ENCODE measurements around the gene ZNF428.
A peak's percentile ranks its signal among the peaks of the same experiment; 100 is the strongest.

ZNF428 gene

GRCh38 chr19:43619262-43620060, at the start of gene ZNF428:
ZNF428 (minus strand) TSS chr19:43619629; CDS start chr19:43614304, 5,325 bp downstream.
- Mint-ChIP-seq H3K4me3 (peak within 1 kb of the TSS; percentile 93), H3K36me3 (ENCODE audit: low read depth) (peaks cover 18% of the 10 kb centered on the region), H3K27ac (peak within 1 kb of the TSS; percentile 100), H3K27me3 (no peaks in the 10 kb centered on the region), H3K4me1 (ENCODE audit: low read depth) (peaks cover 29% of the 10 kb centered on the region), H3K9me3 (no peaks in the 10 kb centered on the region)
- DNase-seq, result peak; percentile 92

- no peaks in the 10 kb centered on the region for H3K27me3 Mint-ChIP-seq
- H3K27ac Mint-ChIP-seq, result peak overlapping the region; percentile 86
- no peaks in the 10 kb centered on the region for H3K9me3 Mint-ChIP-seq
- peaks cover 47% of the 10 kb centered on the region for H3K4me1 Mint-ChIP-seq (ENCODE audit: low read depth)
- peak; percentile 96 for DNase-seq
- peaks cover 11% of the 10 kb centered on the region for H3K36me3 Mint-ChIP-seq (ENCODE audit: low read depth)
- H3K4me3 Mint-ChIP-seq, result peak overlapping the region; percentile 80
Observed at GRCh38 chr19:43668406-43669109, 49.1 kb upstream of the ZNF428 start.

- H3K36me3 Mint-ChIP-seq (ENCODE audit: low read depth), result peaks cover 11% of the 10 kb centered on the region
- peaks cover 49% of the 10 kb centered on the region for H3K4me1 Mint-ChIP-seq (ENCODE audit: low read depth)
- H3K4me3 Mint-ChIP-seq, result peak overlapping the region; percentile 80
- H3K27ac Mint-ChIP-seq, result peak overlapping the region; percentile 86
- no peak for DNase-seq
- no peaks in the 10 kb centered on the region for H3K27me3 Mint-ChIP-seq
- H3K9me3 Mint-ChIP-seq, result no peaks in the 10 kb centered on the region
Observed at GRCh38 chr19:43667876-43668405, 48.5 kb upstream of the ZNF428 start.

- peaks cover 49% of the 10 kb centered on the region for H3K4me1 Mint-ChIP-seq (ENCODE audit: low read depth)
Observed at GRCh38 chr19:43667126-43667875, 47.9 kb upstream of the ZNF428 start.

GRCh38 chr19:43664018-43664417, 44.6 kb upstream of the ZNF428 start:
- H3K4me1 Mint-ChIP-seq (ENCODE audit: low read depth), result peaks cover 35% of the 10 kb centered on the region
- peak overlapping the region; percentile 67 for H3K27ac Mint-ChIP-seq
- H3K4me3 Mint-ChIP-seq, result no peak overlapping the region
- H3K27me3 Mint-ChIP-seq, result no peaks in the 10 kb centered on the region
- H3K9me3 Mint-ChIP-seq, result no peaks in the 10 kb centered on the region
- peaks cover 15% of the 10 kb centered on the region for H3K36me3 Mint-ChIP-seq (ENCODE audit: low read depth)
- DNase-seq, result no peak

More at GRCh38 chr19:43667126-43667875, 47.9 kb upstream of the ZNF428 start:
- peak overlapping the region; percentile 86 for H3K27ac Mint-ChIP-seq
- DNase-seq, result no peak
- H3K4me3 Mint-ChIP-seq, result peak overlapping the region; percentile 80
- H3K27me3 Mint-ChIP-seq, result no peaks in the 10 kb centered on the region
- no peaks in the 10 kb centered on the region for H3K9me3 Mint-ChIP-seq
- H3K36me3 Mint-ChIP-seq (ENCODE audit: low read depth), result peaks cover 13% of the 10 kb centered on the region

GRCh38 chr19:43662487-43662886, 43.1 kb upstream of the ZNF428 start:
- H3K36me3 Mint-ChIP-seq (ENCODE audit: low read depth), result peaks cover 14% of the 10 kb centered on the region
- H3K9me3 Mint-ChIP-seq, result peaks cover 5% of the 10 kb centered on the region

GRCh38 chr19:43660971-43661360, 41.5 kb upstream of the ZNF428 start:
- Mint-ChIP-seq H3K27me3 (no peaks in the 10 kb centered on the region), H3K36me3 (ENCODE audit: low read depth) (peaks cover 11% of the 10 kb centered on the region), H3K4me1 (ENCODE audit: low read depth) (peaks cover 16% of the 10 kb centered on the region), H3K4me3 (no peak overlapping the region), H3K9me3 (peaks cover 5% of the 10 kb centered on the region), H3K27ac (no peak overlapping the region)
- DNase-seq, result no peak

More at GRCh38 chr19:43662487-43662886, 43.1 kb upstream of the ZNF428 start:
- no peaks in the 10 kb centered on the region for H3K27me3 Mint-ChIP-seq
- H3K27ac Mint-ChIP-seq, result no peak overlapping the region
- no peak for DNase-seq
- H3K4me1 Mint-ChIP-seq (ENCODE audit: low read depth), result peaks cover 21% of the 10 kb centered on the region
- no peak overlapping the region for H3K4me3 Mint-ChIP-seq

- Mint-ChIP-seq H3K36me3 (ENCODE audit: low read depth) (peaks cover 16% of the 10 kb centered on the region), H3K4me3 (no peak overlapping the region), H3K9me3 (peaks cover 5% of the 10 kb centered on the region), H3K27ac (no peak overlapping the region), H3K4me1 (ENCODE audit: low read depth) (peaks cover 16% of the 10 kb centered on the region), H3K27me3 (no peaks in the 10 kb centered on the region)
- no peak for DNase-seq
Observed at GRCh38 chr19:43660301-43660970, 41.0 kb upstream of the ZNF428 start.

- no peak overlapping the region for H3K27ac Mint-ChIP-seq
- H3K4me1 Mint-ChIP-seq (ENCODE audit: low read depth), result peaks cover 2% of the 10 kb centered on the region
- H3K4me3 Mint-ChIP-seq, result no peak overlapping the region
- peaks cover 27% of the 10 kb centered on the region for H3K36me3 Mint-ChIP-seq (ENCODE audit: low read depth)
- peaks cover 5% of the 10 kb centered on the region for H3K9me3 Mint-ChIP-seq
- no peak for DNase-seq
- no peaks in the 10 kb centered on the region for H3K27me3 Mint-ChIP-seq
Observed at GRCh38 chr19:43658494-43658893, 39.1 kb upstream of the ZNF428 start.

GRCh38 chr19:43658001-43658400, 38.6 kb upstream of the ZNF428 start:
- no peak for DNase-seq
- Mint-ChIP-seq H3K4me3 (no peak overlapping the region), H3K9me3 (peaks cover 5% of the 10 kb centered on the region), H3K27ac (no peak overlapping the region), H3K36me3 (ENCODE audit: low read depth) (peaks cover 31% of the 10 kb centered on the region), H3K4me1 (ENCODE audit: low read depth) (no peaks in the 10 kb centered on the region), H3K27me3 (no peaks in the 10 kb centered on the region)

- no peaks in the 10 kb centered on the region for H3K27me3 Mint-ChIP-seq
- H3K4me1 Mint-ChIP-seq (ENCODE audit: low read depth), result no peaks in the 10 kb centered on the region
- no peak overlapping the region for H3K27ac Mint-ChIP-seq
- H3K4me3 Mint-ChIP-seq, result no peak overlapping the region
- peaks cover 34% of the 10 kb centered on the region for H3K36me3 Mint-ChIP-seq (ENCODE audit: low read depth)
- H3K9me3 Mint-ChIP-seq, result peaks cover 5% of the 10 kb centered on the region
- no peak for DNase-seq
Observed at GRCh38 chr19:43656436-43656835, 37.0 kb upstream of the ZNF428 start.

GRCh38 chr19:43652546-43652874, 33.1 kb upstream of the ZNF428 start:
- Mint-ChIP-seq H3K27me3 (no peaks in the 10 kb centered on the region), H3K9me3 (no peaks in the 10 kb centered on the region), H3K36me3 (ENCODE audit: low read depth) (peaks cover 31% of the 10 kb centered on the region), H3K4me3 (no peak overlapping the region), H3K27ac (no peak overlapping the region), H3K4me1 (ENCODE audit: low read depth) (no peaks in the 10 kb centered on the region)
- no peak for DNase-seq

- Mint-ChIP-seq H3K27ac (no peak overlapping the region), H3K4me3 (no peak overlapping the region), H3K27me3 (no peaks in the 10 kb centered on the region), H3K36me3 (ENCODE audit: low read depth) (peaks cover 35% of the 10 kb centered on the region), H3K4me1 (ENCODE audit: low read depth) (no peaks in the 10 kb centered on the region), H3K9me3 (no peaks in the 10 kb centered on the region)
- DNase-seq, result peak; percentile 56
Observed at GRCh38 chr19:43651758-43652545, 32.5 kb upstream of the ZNF428 start.
